C4-2B (cell line): ENCODE results near the gene EIF4B.

Source experiments
- CTCF ChIP-seq: fragments of 450-650 bp; conservative IDR thresholded peaks from 2 replicates; pipeline ENCODE4 v1.5.1; 2017; ENCODE audit warnings: mild to moderate bottlenecking
- ZFX ChIP-seq: fragments of 450-650 bp; IDR thresholded peaks from 2 replicates; pipeline ENCODE4 v1.6.1; 2017

- no peak for TF ChIP-seq CTCF
- no peak for TF ChIP-seq ZFX
Measured at GRCh38 chr12:53011889-53012288, 5.6 kb downstream of the EIF4B start.
